HEK293T (cell line): ENCODE measurements around the gene IL25.
"Not testable (repeated sequence)": the region's sequence is repeated elsewhere in the genome, so short reads cannot be mapped to it uniquely, and the experiment has no call there.

Source experiments
- CTCF ChIA-PET: fragments of 350-600 bp; formaldehyde crosslinking; extraction: SDS; loops from one replicate; lab custom pipeline; 2021; ENCODE audit warnings: antibody characterized with exemption, inconsistent platforms; lab: Yijun Ruan, JAX
- POLR2A ChIA-PET: fragments of 350-600 bp; formaldehyde crosslinking; extraction: SDS; loops from one replicate; lab custom pipeline; 2020; ENCODE audit warnings: antibody characterized with exemption, inconsistent platforms; lab: Yijun Ruan, JAX
- DNase-seq: peaks from one replicate; pipeline ENCODE4 v3.0.0; 2012; ENCODE audit warnings: mixed read lengths; ENCODE audit errors: extremely low spot score
- ARNT ChIP-seq: fragments of 450-650 bp; IDR thresholded peaks from 2 replicates; pipeline ENCODE4 v1.6.1; 2017; ENCODE audit warnings: mild to moderate bottlenecking
- BHLHE40 ChIP-seq: fragments of 450-650 bp; IDR thresholded peaks from 2 replicates; pipeline ENCODE4 v1.6.1; 2016; ENCODE audit warnings: mild to moderate bottlenecking, moderate library complexity, borderline replicate concordance
- CTBP1 ChIP-seq: fragments of 450-650 bp; IDR thresholded peaks from 2 replicates; pipeline ENCODE4 v1.6.1; 2016; ENCODE audit warnings: borderline replicate concordance
- ELF4 ChIP-seq: fragments of 450-650 bp; IDR thresholded peaks from 2 replicates; pipeline ENCODE4 v1.6.1; 2017; ENCODE audit warnings: antibody characterized with exemption
- FOXA1 ChIP-seq: fragments of 450-650 bp; IDR thresholded peaks from 2 replicates; pipeline ENCODE4 v1.6.1; 2016; ENCODE audit warnings: mild to moderate bottlenecking
- FOXK2 ChIP-seq: fragments of 450-650 bp; IDR thresholded peaks from 2 replicates; pipeline ENCODE4 v1.6.1; 2016; ENCODE audit warnings: mild to moderate bottlenecking
- FOXM1 ChIP-seq: fragments of 450-650 bp; IDR thresholded peaks from 2 replicates; pipeline ENCODE4 v1.6.1; 2017; ENCODE audit warnings: mild to moderate bottlenecking, borderline replicate concordance
- HDGF ChIP-seq: fragments of 450-650 bp; IDR thresholded peaks from 2 replicates; pipeline ENCODE4 v1.6.1; 2017; ENCODE audit warnings: antibody characterized with exemption, borderline replicate concordance
- L3MBTL2 ChIP-seq: fragments of 450-650 bp; conservative IDR thresholded peaks from 2 replicates; pipeline ENCODE4 v1.6.1; 2016; ENCODE audit warnings: mild to moderate bottlenecking
- LEF1 ChIP-seq: fragments of 450-650 bp; IDR thresholded peaks from 2 replicates; pipeline ENCODE4 v1.6.1; 2017; ENCODE audit warnings: mild to moderate bottlenecking, borderline replicate concordance
- NFRKB ChIP-seq: fragments of 450-650 bp; IDR thresholded peaks from 2 replicates; pipeline ENCODE4 v1.6.1; 2016; ENCODE audit warnings: mild to moderate bottlenecking, moderate library complexity
- PKNOX1 ChIP-seq: fragments of 450-650 bp; IDR thresholded peaks from 2 replicates; pipeline ENCODE4 v1.6.1; 2016
- SP1 ChIP-seq: fragments of 450-650 bp; IDR thresholded peaks from 2 replicates; pipeline ENCODE4 v1.6.1; 2017
- SUZ12 ChIP-seq: fragments of 450-650 bp; IDR thresholded peaks from 2 replicates; pipeline ENCODE4 v1.6.1; 2016; ENCODE audit warnings: mild to moderate bottlenecking
- TARDBP ChIP-seq: fragments of 450-650 bp; IDR thresholded peaks from 2 replicates; pipeline ENCODE4 v1.6.1; 2016
- ZNF384 ChIP-seq: fragments of 450-650 bp; IDR thresholded peaks from 2 replicates; pipeline ENCODE4 v1.6.1; 2016

The IL25 gene

GRCh38 chr14:23418021-23418420 is 45.4 kb downstream of the IL25 start:
- ChIA-PET POLR2A (no interaction called here), CTCF (no interaction called here)
- no peak for TF ChIP-seq ELF4
- no peak for TF ChIP-seq SP1
- TF ChIP-seq FOXK2 = no peak
- TF ChIP-seq PKNOX1 = no peak
- no peak for TF ChIP-seq BHLHE40
- no peak for TF ChIP-seq TARDBP
- TF ChIP-seq HDGF = no peak
- no peak for TF ChIP-seq L3MBTL2
- TF ChIP-seq ZNF384 = no peak
- TF ChIP-seq SUZ12 = no peak

GRCh38 chr14:23419646-23420045 is 47.0 kb downstream of the IL25 start:
- CTCF ChIA-PET, POLR2A ChIA-PET, DNase-seq: not testable (repeated sequence)

More at GRCh38 chr14:23418021-23418420, 45.4 kb downstream of the IL25 start:
- no peak for DNase-seq

- ChIA-PET CTCF (no interaction called here), POLR2A (no interaction called here)
- TF ChIP-seq L3MBTL2 (no peak), BHLHE40 (no peak), SUZ12 (no peak), NFRKB (no peak), FOXA1 (no peak), HDGF (no peak), LEF1 (no peak), PKNOX1 (no peak), ARNT (no peak), FOXM1 (no peak), SP1 (no peak)
- DNase-seq = no peak
Measured at GRCh38 chr14:23421594-23421993, 49.0 kb downstream of the IL25 start.

- CTCF ChIA-PET = no interaction called here
- DNase-seq = no peak
- POLR2A ChIA-PET = interaction anchor here (1.5 kb wide), 1 partner anchor 103 kb away, joined by 3 read pairs; no protein-coding TSS in a partner anchor
- no peak for TF ChIP-seq ARNT
- no peak for TF ChIP-seq HDGF
- TF ChIP-seq NFRKB = no peak
- no peak for TF ChIP-seq L3MBTL2
- TF ChIP-seq FOXA1 = no peak
Measured at GRCh38 chr14:23423657-23424056, 51.0 kb downstream of the IL25 start.

- TF ChIP-seq LEF1 (no peak), ELF4 (no peak), FOXA1 (no peak), SP1 (no peak), HDGF (no peak), CTBP1 (no peak), ARNT (no peak), NFRKB (no peak)
- no peak for DNase-seq
- ChIA-PET POLR2A (no interaction called here), CTCF (interaction anchor here (0.6 kb wide), 1 partner anchor 12 kb away, joined by 3 read pairs; no protein-coding TSS in a partner anchor)
Measured at GRCh38 chr14:23425169-23425568, 52.6 kb downstream of the IL25 start.

- CTCF ChIA-PET, DNase-seq, POLR2A ChIA-PET: not testable (repeated sequence)
Measured at GRCh38 chr14:23425798-23426197, 53.2 kb downstream of the IL25 start.
